WI38 (cell line): ENCODE measurements around the gene PPP3CA.

Experiments
- H3K4me3 ChIP-seq: 2 replicates; pipeline ENCODE4 v1.5.1; 2011; ENCODE audit warnings: low read depth, mild to moderate bottlenecking, control low read depth, low read length
- CTCF ChIP-seq: IDR thresholded peaks from 2 replicates; pipeline ENCODE4 v1.5.1; 2012; ENCODE audit warnings: low read depth, mild to moderate bottlenecking, control low read depth, low read length

Gene PPP3CA

GRCh38 chr4:101259876-101260275, 87.5 kb downstream of the PPP3CA start:
- no peak for TF ChIP-seq CTCF
- H3K4me3 ChIP-seq = no peak overlapping the region

- H3K4me3 ChIP-seq = no peak overlapping the region
- no peak for TF ChIP-seq CTCF
Measured at GRCh38 chr4:101258883-101259282, 88.4 kb downstream of the PPP3CA start.

- TF ChIP-seq CTCF = no peak
- H3K4me3 ChIP-seq = no peak overlapping the region
Measured at GRCh38 chr4:101256222-101256621, 91.1 kb downstream of the PPP3CA start.

GRCh38 chr4:101254776-101255175, 92.5 kb downstream of the PPP3CA start:
- TF ChIP-seq CTCF = no peak
- no peak overlapping the region for H3K4me3 ChIP-seq

- TF ChIP-seq CTCF = no peak
- H3K4me3 ChIP-seq = no peak overlapping the region
Measured at GRCh38 chr4:101253121-101253520, 94.2 kb downstream of the PPP3CA start.

- TF ChIP-seq CTCF = no peak
- H3K4me3 ChIP-seq = no peak overlapping the region
Measured at GRCh38 chr4:101252721-101253120, 94.6 kb downstream of the PPP3CA start.

- no peak for TF ChIP-seq CTCF
- H3K4me3 ChIP-seq = no peak overlapping the region
Measured at GRCh38 chr4:101251261-101251660, 96.1 kb downstream of the PPP3CA start.
